SK-N-DZ (cell line): ENCODE measurements around the gene MAP1LC3B.

Source experiments
- DNase-seq: peaks from one replicate; pipeline ENCODE4 v3.0.0-alpha.2; 2015; ENCODE audit warnings: low spot score

MAP1LC3B gene

DNA sequence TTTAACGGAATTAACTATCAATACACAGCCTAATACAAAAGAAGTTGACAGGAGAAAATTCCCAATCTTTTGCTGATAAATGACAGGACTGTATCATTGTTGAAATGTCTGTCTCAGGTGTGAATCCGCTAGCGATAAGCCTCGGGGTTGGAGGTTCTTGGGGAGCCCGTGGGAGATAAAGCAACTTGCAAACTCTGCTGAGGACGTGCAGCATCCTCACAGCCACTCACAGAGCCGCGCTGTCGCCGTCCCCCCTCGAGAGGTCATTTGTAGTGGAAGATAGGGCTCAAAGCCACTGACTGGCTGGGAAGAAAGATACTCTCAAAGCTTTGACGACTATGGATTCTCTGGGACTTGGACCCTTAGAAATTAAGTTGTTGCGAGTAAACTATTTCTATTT, 17.0 kb downstream of the MAP1LC3B start:
- no peak for DNase-seq

DNA sequence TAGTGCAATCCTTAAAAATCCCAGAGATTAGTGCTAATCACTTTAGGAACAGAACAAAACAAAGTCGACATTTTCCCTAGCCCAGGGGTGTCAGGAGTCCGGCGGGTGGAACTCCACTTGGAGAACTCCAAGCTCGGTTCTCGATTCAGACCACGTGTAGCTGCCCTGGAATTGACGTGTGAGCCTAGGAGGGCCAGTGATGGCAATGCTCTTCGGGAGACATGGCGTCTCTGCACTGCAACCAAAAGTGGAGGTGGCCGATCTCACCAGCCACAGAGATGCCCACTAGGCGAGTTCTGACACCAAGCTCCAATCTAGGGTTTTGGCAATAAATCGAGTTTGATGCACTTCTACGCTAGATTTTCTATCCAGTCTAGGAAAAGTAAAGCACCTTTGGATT, 17.6 kb downstream of the MAP1LC3B start:
- no peak for DNase-seq

- DNase-seq = no peak
Measured at GRCh38 chr16:87410530-87410929, 18.4 kb downstream of the MAP1LC3B start.

DNA sequence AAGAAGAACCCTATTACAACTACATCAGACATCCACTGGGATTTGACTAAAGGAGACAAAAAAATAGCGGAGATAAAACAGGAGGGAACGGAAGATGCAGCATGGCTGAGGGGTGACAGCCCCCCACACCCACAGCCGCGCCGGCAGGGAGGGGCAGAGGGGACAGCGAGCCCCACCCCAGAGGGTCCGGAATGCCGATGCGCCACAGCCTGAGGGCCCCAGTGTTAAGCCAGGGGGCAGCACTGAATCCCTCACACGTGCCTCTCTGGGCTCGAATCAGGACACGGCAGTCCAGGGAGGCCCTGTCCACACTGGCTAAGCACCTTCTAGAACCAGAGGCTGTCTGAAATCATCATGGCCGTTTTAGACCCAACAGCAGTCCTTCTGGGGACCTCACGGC, 18.8 kb downstream of the MAP1LC3B start:
- DNase-seq = no peak

GRCh38 chr16:87411375-87412271, 19.5 kb downstream of the MAP1LC3B start:
- no peak for DNase-seq

- no peak for DNase-seq
Measured at GRCh38 chr16:87412371-87412995, 20.3 kb downstream of the MAP1LC3B start.

DNA sequence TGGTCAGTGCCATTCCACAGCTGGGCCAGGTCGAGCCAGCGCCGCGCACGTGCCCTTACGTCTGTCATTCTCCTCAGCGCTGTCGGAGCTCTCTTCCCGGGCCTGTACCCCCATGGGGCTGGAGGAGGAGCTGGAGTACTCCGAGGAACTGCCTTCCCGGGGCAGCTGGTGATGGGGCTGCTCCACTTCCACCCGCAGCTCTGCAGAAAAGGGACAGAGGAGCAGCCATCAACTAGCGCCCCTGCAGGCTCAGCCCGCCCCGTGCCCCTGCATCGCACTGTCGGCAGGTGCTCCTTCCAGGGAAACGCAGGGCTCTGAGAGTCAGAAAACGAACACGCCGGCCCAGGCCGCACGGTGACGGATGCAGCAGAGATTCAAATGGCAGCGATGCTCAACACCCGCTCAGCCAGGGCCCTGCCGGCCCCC, 20.9 kb downstream of the MAP1LC3B start:
- DNase-seq = no peak

- DNase-seq = no peak
Measured at GRCh38 chr16:87414251-87414680, 22.1 kb downstream of the MAP1LC3B start.

DNA sequence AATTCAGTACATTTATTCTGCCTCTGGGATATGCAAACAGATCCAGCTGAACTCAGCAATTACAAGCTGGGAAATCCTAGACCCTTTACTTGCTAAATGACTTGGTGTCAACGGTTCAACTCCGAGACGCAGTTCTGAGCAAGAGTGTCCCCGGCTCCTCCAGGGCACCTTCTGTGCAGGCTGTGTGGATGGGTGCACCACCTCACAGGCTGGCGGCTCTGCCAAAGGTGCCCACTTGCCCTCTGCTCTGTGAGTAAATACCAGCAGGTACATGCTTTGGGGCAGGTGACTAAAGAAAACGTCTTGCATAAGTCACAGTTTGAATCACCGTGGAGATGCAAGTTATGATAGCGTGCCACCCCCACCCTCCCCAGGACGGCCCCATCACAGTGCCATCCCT, 23.3 kb downstream of the MAP1LC3B start:
- no peak for DNase-seq

DNA sequence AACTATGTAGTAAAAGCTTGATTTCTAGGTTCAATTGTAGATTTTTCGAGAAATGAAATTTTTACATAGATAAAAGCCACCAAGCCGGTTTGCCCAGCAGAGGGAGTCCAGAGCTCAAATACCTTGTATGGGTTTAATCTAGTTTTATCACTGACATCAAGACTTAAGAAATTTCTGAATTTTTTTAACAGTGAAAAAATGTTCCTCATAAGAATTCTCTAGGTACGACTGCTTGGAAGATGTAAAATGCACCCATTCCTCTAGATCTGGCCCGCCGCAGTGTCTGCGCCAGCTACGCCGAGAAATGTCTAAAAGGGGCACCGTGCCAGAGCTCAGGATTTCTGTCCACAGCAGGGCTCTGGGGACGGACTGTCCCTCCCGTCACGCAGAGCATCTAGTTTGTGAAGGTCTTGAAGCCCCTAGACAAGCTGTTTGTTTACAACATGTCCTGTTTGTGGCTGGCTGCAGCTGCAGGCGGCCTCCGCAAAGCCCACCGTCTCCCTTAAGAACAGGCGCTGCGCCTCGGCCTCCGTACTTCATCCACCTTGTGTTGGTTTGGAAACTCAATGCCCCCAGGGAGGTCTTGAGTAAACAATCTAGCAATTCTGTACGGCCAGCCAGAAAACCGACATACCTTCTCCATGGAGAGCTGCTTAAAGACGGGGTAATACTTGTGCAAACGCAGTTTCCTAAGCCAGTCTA, 24.8 kb downstream of the MAP1LC3B start:
- no peak for DNase-seq

GRCh38 chr16:87417528-87417910, 25.4 kb downstream of the MAP1LC3B start:
- no peak for DNase-seq

DNA sequence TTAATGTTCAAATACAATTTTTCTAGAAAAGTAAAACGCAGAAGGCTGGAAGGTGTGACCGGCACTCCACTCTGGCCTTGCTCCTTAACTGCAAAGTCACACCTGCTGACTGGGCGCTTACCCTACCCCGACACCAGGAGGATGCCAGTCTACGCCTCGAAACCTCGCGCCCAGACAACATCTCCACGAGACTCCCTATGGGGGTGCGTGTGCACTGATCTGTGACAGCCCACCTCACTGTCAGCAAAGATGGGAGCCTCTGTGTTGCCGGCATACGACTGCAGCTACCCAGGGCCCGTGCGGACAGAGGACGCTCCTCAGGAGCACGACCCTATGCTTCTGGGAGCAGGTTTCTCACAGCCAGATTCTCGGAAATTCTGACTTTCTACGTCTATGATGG, 26.1 kb downstream of the MAP1LC3B start:
- no peak for DNase-seq

DNA sequence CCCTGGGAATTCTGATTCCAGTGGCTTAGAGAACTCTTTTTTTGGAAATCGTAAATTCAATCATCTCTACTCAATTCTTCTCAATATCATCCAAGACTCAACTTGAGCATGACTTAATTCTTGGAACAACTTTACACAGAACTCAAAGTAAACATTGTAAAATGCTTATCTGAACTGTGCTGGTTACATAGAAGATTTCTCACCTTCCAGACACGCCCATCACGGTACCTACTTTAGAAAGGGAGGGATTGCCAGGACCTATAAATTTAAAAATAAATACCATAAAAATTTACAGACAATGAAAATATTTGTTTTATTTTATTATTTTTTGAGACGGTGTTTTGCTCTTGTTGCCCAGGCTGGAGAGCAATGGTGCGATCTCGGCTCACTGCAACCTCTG, 26.5 kb downstream of the MAP1LC3B start:
- DNase-seq = no peak

DNA sequence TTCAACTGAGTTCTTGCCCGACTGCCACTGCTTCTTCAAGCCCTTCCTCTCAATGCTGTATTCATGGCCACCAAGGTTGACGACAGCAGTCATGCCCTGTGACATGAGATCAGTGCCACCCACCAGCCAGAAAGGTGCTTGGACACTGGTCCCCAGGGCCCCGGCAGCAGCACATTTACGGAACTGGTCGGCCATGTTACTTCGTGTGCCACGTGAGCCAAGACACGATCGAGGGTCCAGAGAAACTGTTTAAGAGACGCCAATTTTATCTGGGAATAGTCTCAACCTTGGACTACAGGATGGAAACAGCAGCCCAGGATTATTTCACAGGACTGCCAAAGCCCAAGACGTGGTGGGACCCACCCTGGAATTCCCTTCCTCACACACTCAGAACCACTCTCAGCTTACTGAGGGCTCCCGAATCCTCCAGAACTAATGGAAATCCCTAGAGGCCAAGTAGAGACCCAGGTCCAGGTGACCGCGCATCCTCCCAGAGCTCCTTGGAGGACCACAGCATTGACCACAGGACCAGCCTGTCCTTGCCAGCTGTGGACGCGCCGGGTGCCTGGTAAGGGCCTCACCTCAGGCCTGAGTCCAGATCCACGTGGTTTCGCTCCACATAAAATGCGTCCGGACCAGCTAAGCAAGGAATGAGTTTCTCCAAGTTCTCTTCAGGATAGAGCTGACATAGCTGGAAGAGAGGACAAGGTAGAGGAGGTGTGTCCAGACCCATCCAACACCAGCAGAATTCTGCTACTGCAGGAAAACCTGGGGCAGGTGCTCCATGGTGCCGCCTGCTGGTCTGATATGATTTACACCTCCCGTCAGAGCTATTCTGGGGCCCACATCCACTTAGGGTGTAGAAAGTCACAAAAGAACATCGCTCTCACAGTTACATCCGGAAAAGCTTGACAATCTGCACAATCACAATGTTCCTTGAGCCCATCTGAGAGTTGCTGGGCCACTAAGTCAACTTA, 28.2 kb downstream of the MAP1LC3B start:
- no peak for DNase-seq

GRCh38 chr16:87421003-87421912, 29.1 kb downstream of the MAP1LC3B start:
- no peak for DNase-seq

DNA sequence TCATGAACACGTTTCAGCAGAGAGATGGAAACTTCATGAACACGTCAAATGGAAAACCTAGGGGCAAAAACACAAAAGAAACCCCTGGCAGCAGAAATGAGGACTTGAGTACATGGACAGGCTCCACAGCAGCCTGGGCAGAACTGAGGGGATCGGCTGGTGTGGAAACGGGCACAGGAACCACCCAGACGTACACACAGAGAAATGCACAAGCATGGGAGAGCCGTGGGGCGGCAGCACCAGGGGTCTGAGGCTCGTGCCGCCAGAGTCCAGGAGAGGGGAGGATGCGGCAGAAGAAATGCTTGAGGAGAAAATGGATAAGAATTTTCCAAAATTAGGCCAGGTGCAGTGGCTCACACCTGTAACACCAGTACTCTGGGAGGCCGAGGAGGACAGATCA, 30.0 kb downstream of the MAP1LC3B start:
- no peak for DNase-seq

- DNase-seq = no peak
Measured at GRCh38 chr16:87423429-87423828, 31.3 kb downstream of the MAP1LC3B start.

DNA sequence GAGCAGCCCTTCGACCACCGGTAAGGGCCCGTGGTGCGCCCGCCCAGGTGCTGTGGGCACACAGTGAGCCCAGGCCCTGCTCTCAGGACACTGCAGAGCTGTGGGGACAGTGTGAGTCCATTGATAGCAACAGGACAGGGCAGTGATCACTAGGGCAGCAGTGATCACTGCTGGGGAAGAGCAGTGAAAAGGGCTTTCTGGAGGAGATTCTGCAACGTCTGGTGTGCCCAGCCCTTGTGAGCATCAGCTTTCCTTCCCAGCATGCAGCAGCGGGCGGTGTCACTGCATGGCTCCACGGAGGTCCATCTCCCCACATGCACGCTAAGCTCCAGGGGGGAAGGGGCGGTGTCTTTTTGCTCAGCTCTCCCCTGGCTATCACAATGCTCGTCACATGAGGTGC, 32.1 kb downstream of the MAP1LC3B start:
- no peak for DNase-seq

- DNase-seq = no peak
Measured at GRCh38 chr16:87425941-87426340, 33.8 kb downstream of the MAP1LC3B start.
